ENCODE measurements around the gene ADNP.

Gene ADNP

DNA sequence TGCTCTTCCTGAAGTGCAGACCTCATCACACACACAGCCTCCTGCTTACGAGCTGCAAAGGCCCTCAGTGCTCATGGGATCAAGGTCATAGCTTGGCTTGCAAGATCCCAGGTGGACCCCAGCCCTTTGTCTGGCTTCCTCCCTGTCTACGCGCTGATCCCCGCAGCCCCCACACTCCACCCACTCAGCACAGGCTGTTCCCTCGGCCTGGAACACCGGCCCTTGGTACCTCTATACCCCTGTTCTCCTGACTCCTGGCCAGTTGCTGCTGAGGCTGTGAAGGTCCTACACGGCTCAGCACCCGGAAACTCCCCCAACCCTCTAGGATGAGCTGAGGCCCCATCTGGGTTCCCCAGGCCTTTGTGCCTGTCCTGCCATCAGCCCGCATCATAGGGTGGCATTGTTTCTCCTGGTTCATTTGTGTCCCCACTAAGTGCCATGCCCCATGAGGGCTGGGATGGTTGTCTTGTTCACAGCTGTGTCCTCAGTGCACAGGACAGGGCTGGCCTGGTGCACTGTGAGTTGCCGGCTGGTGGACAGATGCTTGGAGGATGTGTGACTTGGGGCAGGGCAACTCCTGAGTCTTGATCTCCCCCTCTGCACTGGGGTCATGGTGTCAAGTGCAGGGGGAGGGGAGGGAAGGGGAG lies 57.0 kb downstream of the ADNP start:
- DNase-seq, result no peak

DNA sequence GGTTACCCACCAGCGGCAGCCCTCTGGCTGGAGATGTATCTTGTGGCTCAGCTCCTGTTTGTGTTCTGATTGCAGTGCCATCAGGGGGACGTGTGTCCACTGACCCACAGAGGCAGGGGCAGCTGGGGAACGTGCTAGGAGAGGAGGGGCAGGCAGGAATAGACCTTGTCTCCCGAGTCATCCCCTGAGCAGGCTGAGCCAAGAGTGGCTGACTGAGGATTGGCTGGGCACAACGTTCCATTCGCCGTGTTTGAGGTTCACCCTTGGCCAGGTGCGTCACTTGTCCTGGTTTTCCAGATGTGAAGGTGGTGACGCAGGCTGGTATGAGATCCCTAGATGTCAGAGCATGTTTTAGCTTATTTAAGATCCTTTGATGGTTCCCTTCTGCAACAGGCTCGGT lies 57.7 kb downstream of the ADNP start:
- no peak for DNase-seq

DNA sequence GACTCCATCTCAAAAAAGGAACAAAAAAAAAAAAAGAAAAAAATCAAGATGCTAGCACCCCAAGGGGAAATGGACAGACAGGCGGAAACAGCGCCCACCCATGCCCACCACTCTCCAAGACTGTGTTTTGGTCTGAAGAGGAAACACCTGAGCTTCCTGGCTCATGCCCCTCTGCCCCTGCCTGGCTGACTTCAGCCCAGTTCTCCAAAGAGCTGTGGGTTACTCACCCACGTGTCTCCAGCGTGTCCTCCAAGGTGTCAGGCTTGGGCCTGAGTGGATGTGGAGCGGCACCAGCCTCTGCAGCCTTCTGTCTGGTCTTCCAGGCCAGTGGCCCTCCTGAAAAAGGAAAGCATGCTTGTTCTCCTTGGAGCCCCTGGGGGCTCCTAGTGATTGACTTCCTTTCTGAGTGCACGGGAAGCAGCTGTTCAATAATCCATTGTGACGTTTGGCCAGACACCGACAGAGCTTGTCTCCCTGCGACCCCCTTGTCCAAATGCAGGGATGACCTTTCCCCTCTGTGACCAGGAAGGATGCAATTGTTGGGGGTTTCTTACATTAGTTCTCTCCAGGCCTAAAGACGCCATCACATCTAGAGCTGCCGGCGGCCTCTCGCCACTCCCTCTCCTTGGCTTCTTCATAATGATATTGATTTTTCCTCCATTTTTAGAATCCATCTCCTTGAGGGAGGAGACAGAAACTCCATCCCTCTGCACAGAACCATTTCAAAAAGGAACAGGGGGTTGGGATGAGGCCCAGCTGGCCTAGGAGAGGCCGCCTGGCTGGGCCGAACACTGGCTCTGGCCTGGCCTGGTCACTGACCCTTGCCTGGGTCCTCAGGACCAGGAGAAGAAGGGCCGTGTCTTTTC lies 58.4 kb downstream of the ADNP start:
- DNase-seq, result no peak

DNA sequence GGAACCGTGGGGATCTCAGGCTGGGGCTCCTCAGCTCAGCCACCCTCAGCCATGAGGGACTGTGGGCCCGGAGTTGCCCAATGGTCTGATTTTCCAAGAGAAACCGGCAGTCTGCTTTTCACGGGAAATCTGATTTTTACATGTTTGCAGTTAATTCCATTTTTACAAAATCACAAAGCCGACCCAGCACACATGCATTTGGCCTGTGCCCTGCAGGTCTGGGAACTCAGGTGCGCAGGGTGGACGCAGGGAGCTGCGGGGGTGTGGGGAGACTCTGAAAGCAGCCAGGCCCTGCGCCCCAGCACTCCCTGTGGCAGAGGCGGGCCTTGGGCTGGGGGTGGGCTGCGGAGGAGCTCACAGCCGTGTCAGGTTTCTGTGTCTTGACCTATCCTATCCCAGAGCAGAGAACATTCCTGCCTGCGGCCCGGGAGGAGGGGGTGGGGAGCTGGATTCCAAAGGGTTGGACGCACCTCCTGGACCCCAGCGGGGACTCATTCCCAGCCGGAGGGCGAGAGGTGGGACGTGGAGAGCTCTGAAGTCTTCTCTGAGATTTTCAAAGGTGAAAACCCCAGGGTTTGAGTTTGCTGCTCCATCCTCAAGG lies 60.6 kb downstream of the ADNP start:
- DNase-seq, result no peak

DNA sequence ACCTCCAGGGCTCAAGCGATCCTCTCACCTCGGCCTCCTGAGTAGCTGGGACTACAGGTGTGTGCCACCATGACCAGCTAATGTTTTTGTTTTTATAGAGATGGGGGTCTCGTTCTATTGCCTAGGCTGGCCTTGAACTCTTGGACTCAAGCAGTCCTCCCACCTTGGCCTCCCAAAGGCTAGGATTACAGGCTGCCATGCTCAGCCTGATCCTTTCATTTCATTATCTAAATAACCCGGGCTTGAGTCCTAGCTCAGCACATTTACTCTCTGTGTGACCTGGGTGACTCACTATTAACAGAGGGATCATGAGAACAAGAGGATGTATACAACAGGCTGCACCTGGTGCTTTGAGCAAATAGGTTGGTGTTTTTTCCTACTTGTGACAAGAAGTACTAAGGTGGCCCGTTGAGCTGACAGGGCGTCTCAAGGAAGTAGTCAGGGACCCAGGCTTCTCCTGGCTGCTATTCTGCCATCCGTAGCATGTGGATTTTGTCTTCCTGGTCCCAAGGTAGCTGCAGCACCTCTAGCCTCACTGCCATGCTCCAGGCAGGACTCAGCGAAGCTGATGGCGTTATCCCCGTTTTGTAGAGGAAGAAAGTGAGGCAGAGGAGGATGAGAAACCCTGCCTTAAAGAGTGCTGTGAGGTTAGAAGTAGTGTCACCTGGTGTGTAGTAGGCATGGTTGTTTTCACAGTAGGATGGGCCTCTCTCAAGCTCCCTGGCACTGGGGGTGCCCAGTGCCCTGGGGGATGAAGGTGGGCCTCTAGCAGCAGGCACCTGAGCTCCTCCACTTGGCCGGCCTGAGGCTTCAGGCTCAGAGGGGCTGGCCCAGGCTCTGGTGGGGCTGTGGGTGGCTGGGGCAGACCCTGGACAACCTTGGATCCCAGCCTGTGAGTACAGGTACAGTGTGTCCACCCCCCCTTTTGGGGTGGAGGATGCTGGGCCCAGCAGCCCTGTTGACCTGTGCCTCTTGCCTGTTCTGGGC lies 62.4 kb downstream of the ADNP start:
- no peak for DNase-seq

- DNase-seq, result no peak
These were observed 63.4 kb downstream of the ADNP start for GRCh38 chr20:50867805-50868204.

GRCh38 chr20:50866831-50867230 lies 64.4 kb downstream of the ADNP start:
- no peak for DNase-seq

DNA sequence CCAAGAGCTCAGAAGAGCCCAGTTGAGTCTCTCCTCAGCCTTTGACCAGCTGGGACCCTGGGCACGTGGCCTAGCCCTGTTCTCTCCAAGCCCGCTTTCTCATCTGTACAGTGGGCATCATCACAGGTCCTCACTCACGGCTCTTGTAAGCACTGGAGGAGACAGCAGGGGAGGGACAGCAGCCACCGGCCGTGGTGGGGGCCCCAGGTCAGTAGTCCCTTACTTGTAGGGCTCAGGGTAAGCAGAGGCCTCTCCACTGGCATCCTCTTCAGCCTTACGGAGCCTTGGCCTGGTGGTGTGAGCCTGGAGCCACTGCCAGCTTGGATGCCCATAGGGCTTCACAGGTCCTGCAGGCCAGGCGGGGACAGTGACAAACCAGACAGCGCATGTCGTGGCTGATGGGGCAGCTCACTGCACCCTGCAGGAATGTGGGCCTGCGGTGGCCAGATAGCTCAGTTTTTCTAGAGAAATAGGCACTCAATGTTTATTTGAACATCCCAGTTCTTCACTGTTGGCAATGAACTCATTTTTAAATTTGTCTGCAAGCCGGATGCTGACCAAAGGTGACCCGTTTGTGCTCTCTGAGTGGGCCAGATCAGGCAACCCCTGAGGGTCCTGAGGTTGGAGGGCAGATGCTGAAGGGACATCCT lies 65.1 kb downstream of the ADNP start:
- DNase-seq, result no peak

- DNase-seq, result no peak
These were observed 65.6 kb downstream of the ADNP start for GRCh38 chr20:50865591-50865990.

DNA sequence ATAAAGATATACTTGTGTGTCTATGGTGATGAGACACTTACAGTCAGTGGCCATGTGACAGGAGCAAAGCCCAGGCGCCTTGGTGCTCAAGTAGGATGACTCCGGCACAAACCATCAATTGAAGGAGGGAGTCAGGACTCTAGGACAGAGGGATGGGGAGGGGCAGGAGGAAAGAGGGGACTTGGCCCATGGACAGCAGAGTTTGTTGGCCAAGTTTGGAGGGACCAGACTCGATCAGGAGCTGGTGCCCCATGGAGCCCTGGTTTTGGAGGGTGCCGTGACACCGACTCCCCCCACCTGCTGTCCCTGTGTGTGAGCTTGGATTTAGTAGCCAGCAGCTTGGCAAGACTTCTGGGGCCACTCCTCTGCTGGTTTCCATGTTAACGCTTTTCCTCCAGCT lies 66.1 kb downstream of the ADNP start:
- no peak for DNase-seq

DNA sequence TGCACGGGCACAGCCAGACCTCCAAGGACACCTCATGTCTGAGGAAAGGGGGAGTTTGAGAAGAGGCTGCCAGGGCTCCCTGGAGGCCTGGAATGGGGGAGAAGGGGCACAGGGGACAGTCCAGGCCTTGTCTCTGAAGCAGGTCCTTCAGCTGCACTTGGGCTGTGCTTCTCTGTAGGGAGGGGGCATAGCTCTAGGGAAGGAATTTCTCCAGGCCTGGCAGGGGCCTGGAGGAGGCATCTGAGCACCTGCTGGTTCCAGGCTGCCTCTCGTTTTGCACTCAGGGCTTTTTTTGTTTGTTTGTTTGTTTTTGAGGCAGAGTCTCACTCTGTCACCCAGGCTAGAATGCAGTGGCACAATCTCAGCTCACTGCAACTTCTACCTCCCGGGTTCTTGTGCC lies 68.7 kb downstream of the ADNP start:
- no peak for DNase-seq

GRCh38 chr20:50861012-50861411 lies 70.2 kb downstream of the ADNP start:
- no peak for DNase-seq

GRCh38 chr20:50859161-50859560 lies 72.1 kb downstream of the ADNP start:
- no peak for DNase-seq

DNA sequence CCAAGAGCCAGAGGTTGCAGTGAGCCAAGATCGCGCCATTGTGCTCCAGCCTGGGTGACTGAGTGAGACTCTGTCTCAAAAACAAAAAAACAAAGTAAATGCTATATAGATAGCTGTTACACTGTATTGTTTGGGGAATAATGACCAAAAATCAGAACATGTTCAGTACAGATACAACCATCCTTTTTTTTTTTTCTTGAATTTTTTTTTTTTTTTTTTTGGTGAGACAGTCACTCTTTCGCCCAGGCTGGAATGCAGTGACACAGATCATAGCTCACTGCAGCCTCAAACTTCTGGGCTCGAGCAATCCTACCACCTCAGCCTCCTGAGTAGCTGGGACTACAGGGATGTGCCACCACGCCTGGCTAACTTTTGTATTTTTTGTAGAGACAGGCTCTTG lies 72.7 kb downstream of the ADNP start:
- DNase-seq, result no peak

DNA sequence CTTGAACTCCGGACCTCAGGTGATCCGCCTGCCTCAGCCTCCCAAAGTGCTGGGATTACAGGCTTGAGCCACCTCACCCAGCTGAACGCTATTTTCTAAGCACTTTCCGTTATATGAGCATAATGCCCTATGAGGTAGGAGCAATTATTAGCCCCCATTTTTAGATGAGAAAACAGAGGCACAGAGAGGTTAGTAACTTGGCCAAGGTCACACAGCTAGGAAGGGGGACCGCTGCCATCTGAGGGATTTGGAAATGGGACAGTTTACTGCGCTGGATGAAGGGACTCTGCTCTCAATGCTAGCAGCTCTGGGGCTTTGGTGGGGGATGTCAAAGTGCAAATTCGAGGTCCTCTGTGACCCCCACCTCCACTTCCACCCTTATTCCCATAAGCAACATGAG lies 73.9 kb downstream of the ADNP start:
- no peak for DNase-seq

GRCh38 chr20:50856475-50857041 lies 74.7 kb downstream of the ADNP start:
- no peak for DNase-seq

- no peak for DNase-seq
These were observed 75.5 kb downstream of the ADNP start for GRCh38 chr20:50855498-50856474.

GRCh38 chr20:50854506-50855249 lies 76.6 kb downstream of the ADNP start:
- DNase-seq, result no peak

GRCh38 chr20:50852085-50852484 lies 79.2 kb downstream of the ADNP start:
- DNase-seq, result no peak

Data from nucleus accumbens (tissue), 56 donors.